Endodermal cell (in vitro differentiated cells): Measurements from ENCODE around the gene KCNIP3. TPM values are rescaled to one million over a fixed set of nuclear protein-coding genes. Genes with fewer than 3 reads are reported as not detected.
A peak's percentile ranks its signal among the peaks of the same experiment; 100 is the strongest.
"Not testable (repeated sequence)": the region's sequence is repeated elsewhere in the genome, so short reads cannot be mapped to it uniquely, and the experiment has no call there.

ENCODE experiments used
- DNase-seq: peaks from one replicate; pipeline ENCODE4 v3.0.0-alpha.2; 2017
- H3K27ac ChIP-seq: 2 replicates; pipeline ENCODE4 v1.5.1; 2013; ENCODE audit warnings: mild to moderate bottlenecking, low read depth, low read length, moderate library complexity
- H3K27me3 ChIP-seq: 2 replicates; pipeline ENCODE4 v1.6.1; 2013; ENCODE audit warnings: mild to moderate bottlenecking, low read length, moderate library complexity; ENCODE audit not compliant: insufficient read depth, control insufficient read depth, poor library complexity, severe bottlenecking
- H3K36me3 ChIP-seq: 2 replicates; pipeline ENCODE4 v1.7.0; 2013; ENCODE audit warnings: mild to moderate bottlenecking, low read length, moderate library complexity; ENCODE audit not compliant: control insufficient read depth, insufficient read depth
- H3K4me1 ChIP-seq: one replicate; pipeline ENCODE4 v1.7.0; 2013; ENCODE audit warnings: low read length; ENCODE audit not compliant: control insufficient read depth, insufficient read depth
- H3K4me3 ChIP-seq: 2 replicates; pipeline ENCODE4 v1.5.1; 2013; ENCODE audit warnings: mild to moderate bottlenecking, low read length, moderate library complexity
- H3K9ac ChIP-seq: 2 replicates; pipeline ENCODE4 v1.6.1; 2013; ENCODE audit warnings: mild to moderate bottlenecking, low read length, moderate library complexity; ENCODE audit not compliant: poor library complexity, severe bottlenecking; ENCODE audit errors: extremely low read depth
- H3K9me3 ChIP-seq: 2 replicates; pipeline ENCODE4 v1.6.1; 2013; ENCODE audit warnings: mild to moderate bottlenecking, low read length, moderate library complexity; ENCODE audit not compliant: control insufficient read depth
- H3K27ac Mint-ChIP-seq: 2 replicates; pipeline ENCODE4 v1.8.0; 2020; ENCODE audit warnings: mixed read lengths
- H3K27me3 Mint-ChIP-seq: 2 replicates; pipeline ENCODE4 v1.8.0; 2021; ENCODE audit warnings: mild to moderate bottlenecking, mixed read lengths; ENCODE audit not compliant: insufficient read depth
- H3K36me3 Mint-ChIP-seq: 2 replicates; pipeline ENCODE4 v1.8.0; 2020; ENCODE audit warnings: low read depth, mixed read lengths
- H3K4me1 Mint-ChIP-seq: 2 replicates; pipeline ENCODE4 v1.8.0; 2020; ENCODE audit warnings: mixed read lengths
- H3K4me3 Mint-ChIP-seq: 2 replicates; pipeline ENCODE4 v1.8.0; 2020; ENCODE audit warnings: mild to moderate bottlenecking, moderate library complexity, mixed read lengths
- H3K9me3 Mint-ChIP-seq: 2 replicates; pipeline ENCODE4 v1.8.0; 2020; ENCODE audit warnings: mild to moderate bottlenecking, mixed read lengths
- WGBS, 2 experiments: methylation state at CpG; one replicate each; pipeline versions ENCODE4 v1.1.5 to v1.1.7; 2013; ENCODE audit warnings: missing lambda C conversion rate in 2 of 2, mixed read lengths in 1 of 2; ENCODE audit not compliant: insufficient coverage in 1 of 2, insufficient read length in 1 of 2; 5-methylcytosine and 5-hydroxymethylcytosine counted together
- total RNA-seq, 2 donors: library from RNA; stranded (reverse); fragmentation: NEBNext Ultra II Directional in 1 of 2; extraction: Animal tissue kit (Norgen Biotek cat#: 25700) in 1 of 2; gene quantifications; 2 replicates in 1 of 2; 3 replicates in 1 of 2; pipeline ENCODE4 v1.2.1, GENCODE V29; 2021
- TF ChIP-seq, protein P1 (sequence below): fragments of 200-600 bp; sonication (generic); conservative IDR thresholded peaks from 2 replicates; pipeline ENCODE4 v1.5.0; 2021; ENCODE audit warnings: antibody characterized with exemption, mild to moderate bottlenecking

Gene KCNIP3
- total RNA-seq, 2 donors from 2014 or later, result 0.26 to 1.3 TPM

GRCh38 chr2:95268211-95269035 lies 28.7 kb upstream of the KCNIP3 start:
- H3K27me3 ChIP-seq, result no peaks in the 10 kb centered on the region
- Mint-ChIP-seq H3K9me3 (no peaks in the 10 kb centered on the region), H3K4me1 (no peaks in the 10 kb centered on the region), H3K36me3 (no peaks in the 10 kb centered on the region), H3K27ac (no peak overlapping the region), H3K4me3 (no peak overlapping the region), H3K27me3 (no peaks in the 10 kb centered on the region)
- H3K27ac ChIP-seq, result no peak overlapping the region
- WGBS, 2 experiments, result 90 to 95% methylated on average over 6 to 13 of the region's 13 CpGs
- no peak overlapping the region for H3K4me3 ChIP-seq
- H3K9ac ChIP-seq, result no peak overlapping the region
- H3K4me1 ChIP-seq, result no peaks in the 10 kb centered on the region
- no peaks in the 10 kb centered on the region for H3K36me3 ChIP-seq
- TF ChIP-seq, protein P1, sequence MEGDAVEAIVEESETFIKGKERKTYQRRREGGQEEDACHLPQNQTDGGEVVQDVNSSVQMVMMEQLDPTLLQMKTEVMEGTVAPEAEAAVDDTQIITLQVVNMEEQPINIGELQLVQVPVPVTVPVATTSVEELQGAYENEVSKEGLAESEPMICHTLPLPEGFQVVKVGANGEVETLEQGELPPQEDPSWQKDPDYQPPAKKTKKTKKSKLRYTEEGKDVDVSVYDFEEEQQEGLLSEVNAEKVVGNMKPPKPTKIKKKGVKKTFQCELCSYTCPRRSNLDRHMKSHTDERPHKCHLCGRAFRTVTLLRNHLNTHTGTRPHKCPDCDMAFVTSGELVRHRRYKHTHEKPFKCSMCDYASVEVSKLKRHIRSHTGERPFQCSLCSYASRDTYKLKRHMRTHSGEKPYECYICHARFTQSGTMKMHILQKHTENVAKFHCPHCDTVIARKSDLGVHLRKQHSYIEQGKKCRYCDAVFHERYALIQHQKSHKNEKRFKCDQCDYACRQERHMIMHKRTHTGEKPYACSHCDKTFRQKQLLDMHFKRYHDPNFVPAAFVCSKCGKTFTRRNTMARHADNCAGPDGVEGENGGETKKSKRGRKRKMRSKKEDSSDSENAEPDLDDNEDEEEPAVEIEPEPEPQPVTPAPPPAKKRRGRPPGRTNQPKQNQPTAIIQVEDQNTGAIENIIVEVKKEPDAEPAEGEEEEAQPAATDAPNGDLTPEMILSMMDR, result no peak
- no peaks in the 10 kb centered on the region for H3K9me3 ChIP-seq
- no peak for DNase-seq

GRCh38 chr2:95269036-95269680 lies 28.0 kb upstream of the KCNIP3 start:
- no peaks in the 10 kb centered on the region for H3K27me3 ChIP-seq
- H3K9ac ChIP-seq, result no peak overlapping the region
- no peak overlapping the region for H3K27ac ChIP-seq
- H3K4me1 ChIP-seq, result no peaks in the 10 kb centered on the region
- H3K9me3 ChIP-seq, result no peaks in the 10 kb centered on the region
- Mint-ChIP-seq H3K4me1 (no peaks in the 10 kb centered on the region), H3K4me3 (no peak overlapping the region), H3K9me3 (no peaks in the 10 kb centered on the region), H3K36me3 (no peaks in the 10 kb centered on the region), H3K27ac (no peak overlapping the region), H3K27me3 (no peaks in the 10 kb centered on the region)
- 92 to 100% methylated on average over 1 to 10 of the region's 10 CpGs for WGBS, 2 experiments
- DNase-seq, result no peak
- TF ChIP-seq, protein P1, result no peak
- H3K4me3 ChIP-seq, result no peak overlapping the region
- no peaks in the 10 kb centered on the region for H3K36me3 ChIP-seq

GRCh38 chr2:95269745-95270144 lies 27.4 kb upstream of the KCNIP3 start:
- H3K27ac ChIP-seq, H3K36me3 Mint-ChIP-seq, H3K4me3 ChIP-seq, H3K4me3 Mint-ChIP-seq, H3K27me3 ChIP-seq, H3K9me3 ChIP-seq, H3K9ac ChIP-seq, H3K4me1 Mint-ChIP-seq, H3K27ac Mint-ChIP-seq, H3K4me1 ChIP-seq, H3K9me3 Mint-ChIP-seq, H3K27me3 Mint-ChIP-seq, H3K36me3 ChIP-seq: not testable (repeated sequence)
- WGBS, 2 experiments, result 90 to 100% methylated on average over 3 to 5 of the region's 5 CpGs
- DNase-seq, result peak; percentile 9
